Stimulated activated CD8-positive, alpha-beta memory T cell treated with anti-CD3 and anti-CD28 coated beads, Interleukin-2, amount 100 ng/mL, for 1 hour (primary cell): ENCODE measurements around the gene SLC7A6.
"Not testable (repeated sequence)": the region's sequence is repeated elsewhere in the genome, so short reads cannot be mapped to it uniquely, and the experiment has no call there.

Experiments
- DNase-seq, 2 donors: peaks; one replicate each; pipeline ENCODE4 v3.0.0-alpha.2; 2020; ENCODE audit warnings: low read depth in 2 of 2

SLC7A6 gene

DNA sequence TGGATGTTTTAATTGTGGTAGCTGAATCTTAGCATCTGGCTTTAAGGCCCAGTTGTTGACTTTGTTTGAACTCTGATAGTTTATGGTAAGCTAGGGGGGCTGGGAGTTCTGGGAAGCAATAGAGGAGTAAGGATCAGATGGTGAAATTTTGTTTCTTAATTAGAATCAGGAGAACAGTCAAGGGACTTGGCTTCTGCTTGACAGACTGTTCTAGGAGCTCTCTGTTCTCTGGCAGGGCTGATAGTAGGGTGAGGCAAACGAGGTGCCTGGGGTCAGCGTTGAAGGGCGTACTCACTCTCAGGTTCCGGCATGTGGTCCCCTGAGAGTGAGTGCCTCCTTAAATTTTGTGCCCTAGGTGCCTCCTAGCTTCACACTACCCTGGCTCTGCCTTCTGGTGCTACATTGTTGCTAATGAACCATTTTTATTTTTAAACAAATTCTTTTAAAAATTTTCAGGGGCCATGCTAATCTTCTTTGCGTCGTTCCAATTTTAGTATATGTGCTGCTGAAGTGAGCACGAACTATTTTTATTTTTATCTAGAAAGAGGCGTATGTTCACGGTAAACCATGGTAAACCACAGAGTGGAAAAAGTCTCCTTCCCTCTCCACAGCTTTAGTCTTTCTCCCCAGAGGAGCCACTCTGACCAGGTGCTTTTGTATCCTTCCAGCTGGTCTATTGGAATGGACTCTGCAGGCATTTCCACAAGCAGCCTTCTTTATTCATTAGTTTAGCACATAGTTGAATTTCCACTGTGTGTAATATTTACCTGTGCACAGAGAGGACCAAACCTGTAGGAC lies 19.7 kb downstream of the SLC7A6 start:
- DNase-seq, result no peak

DNA sequence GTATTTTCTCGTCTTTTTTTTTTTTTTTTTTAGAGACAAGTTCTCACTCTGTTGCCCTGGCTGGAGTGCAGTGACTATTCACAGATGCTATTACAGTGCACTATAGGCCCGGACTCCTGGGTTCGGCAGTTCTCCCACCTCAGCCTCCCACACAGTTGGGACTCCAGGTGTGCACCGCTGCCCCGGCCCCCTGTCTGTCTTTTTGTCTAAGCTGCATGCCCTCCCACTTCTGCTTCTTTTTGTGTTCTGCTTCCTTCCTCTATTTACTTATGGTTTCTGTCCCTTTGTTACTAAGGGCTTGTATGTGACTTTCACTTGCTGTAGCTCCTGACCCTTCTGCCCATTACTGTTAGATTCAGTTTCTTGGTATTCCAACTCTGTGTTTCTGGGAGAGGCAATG lies 20.5 kb downstream of the SLC7A6 start:
- no peak for DNase-seq

DNA sequence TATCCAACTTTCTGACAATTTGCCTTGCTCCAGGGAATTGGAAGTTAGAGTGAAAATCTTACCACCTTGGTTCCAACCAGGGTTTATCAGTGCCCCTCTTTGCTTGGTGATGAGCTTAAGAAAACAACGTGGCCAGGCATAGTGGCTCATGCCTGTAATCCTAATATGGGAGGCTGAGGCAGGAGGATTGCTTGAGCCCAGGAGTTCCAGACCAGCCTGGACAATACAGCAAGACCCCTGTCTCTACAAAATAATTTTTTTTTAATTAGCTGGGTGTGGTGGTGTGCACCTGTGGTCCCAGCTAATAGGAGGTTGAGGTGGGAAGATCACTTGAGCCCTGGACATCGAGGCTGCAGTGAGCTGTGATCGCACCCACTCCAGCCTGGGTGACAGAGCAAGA lies 21.4 kb downstream of the SLC7A6 start:
- DNase-seq, result no peak

DNA sequence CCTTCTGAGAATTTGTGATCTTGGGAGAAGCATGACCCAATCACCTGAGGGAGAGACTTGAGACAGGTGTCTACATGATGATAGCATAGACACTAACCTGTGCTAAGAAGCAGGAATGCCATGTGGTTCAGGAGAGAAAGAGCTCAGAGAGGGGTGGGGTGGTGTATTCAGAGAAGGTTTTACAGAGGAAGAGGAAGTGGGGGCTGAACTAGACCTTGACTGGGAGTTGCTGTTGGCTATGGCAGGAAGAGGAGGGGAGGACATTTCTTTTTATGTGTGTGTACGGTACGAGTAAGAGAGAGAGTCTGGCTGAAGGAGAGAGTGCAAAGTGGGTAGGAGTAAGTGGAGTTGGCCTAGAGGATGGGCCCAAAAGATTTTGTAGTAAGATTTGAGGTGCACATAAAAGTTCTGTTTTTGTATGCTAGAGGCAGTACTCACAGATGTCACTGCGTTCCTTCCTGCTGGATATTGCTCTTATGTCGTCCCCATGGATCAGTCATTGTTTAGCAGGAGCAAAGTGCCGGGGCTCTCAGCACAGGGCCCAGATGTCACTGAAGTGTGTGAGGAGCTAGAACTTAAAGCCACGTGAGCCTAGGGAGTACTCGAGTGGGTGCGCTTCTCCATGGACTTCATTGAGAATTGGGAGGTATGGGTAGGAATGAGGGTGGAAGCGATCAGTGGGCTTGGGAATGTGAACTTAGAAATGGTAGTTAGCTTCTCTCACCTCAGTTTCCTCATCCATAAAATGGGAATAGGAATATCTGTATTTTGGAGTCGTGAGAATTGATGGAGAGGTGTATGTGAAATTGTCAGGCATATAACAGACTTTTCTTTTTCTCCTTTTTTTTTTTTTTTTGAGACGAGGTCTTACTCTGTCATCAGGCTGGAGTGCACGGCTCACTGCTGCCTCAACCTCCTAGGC lies 22.1 kb downstream of the SLC7A6 start:
- DNase-seq, result no peak

DNA sequence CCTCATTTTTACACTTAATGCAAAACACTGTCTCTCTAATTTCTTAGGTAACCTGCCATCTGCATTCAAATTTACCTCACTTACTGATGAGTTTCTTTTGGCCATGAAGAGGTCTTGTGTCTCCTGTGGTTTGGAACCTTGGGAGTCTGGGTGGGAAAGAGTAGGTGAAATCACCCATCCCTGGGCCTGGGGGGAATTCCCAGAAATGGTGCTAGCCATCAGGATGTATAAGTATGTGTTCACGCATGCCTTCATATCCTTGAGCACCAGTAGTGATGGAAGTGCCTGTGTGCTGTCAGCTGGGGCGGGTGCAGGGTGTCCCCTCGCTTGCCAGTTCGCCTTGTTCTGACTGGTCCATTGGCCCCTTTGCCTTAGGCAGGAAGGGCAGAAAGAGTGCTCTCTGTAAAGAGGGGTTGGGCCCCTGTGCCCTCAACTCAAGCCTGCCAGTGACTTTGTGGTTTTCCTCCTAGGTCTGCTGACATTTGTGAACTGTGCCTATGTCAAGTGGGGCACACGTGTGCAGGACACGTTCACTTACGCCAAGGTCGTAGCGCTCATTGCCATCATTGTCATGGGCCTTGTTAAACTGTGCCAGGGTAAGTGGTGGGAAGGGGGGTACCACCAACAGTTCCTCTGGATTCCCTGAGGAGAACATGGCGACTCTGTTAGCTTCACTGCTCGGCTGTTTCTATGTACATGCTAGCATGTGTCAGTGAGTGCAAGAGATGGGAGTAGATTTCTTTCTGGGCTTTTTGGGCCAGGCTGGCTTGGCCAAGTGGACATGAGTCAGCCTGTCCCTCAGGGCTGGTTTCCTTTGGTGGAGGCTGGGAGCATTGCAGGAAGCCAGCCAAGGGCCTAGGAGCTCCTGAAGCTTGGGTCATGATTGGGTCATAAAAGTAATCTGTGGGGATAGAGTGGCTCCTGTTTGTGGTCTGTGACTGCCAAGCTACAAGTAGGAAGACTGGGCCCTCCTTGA lies 23.2 kb downstream of the SLC7A6 start:
- no peak for DNase-seq

DNA sequence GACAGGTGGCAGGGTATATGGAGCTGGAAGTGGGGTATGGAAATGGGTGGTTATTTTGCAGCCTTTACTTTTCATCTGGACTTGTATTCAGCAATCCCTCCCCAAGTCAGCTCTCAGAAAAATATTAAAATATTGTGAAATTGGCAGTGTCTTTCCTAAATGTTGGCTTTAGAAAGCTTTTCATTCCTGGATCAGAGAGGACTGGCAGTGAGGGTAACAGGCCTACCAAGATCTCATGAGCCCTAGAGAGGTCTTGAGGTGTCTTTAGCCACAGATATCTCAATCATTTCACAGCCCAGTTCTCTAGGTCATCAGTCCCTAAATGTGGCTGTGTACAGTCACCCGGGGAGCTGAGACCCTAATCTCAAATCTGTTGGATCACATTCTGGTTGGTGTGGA lies 23.9 kb downstream of the SLC7A6 start:
- no peak for DNase-seq

DNA sequence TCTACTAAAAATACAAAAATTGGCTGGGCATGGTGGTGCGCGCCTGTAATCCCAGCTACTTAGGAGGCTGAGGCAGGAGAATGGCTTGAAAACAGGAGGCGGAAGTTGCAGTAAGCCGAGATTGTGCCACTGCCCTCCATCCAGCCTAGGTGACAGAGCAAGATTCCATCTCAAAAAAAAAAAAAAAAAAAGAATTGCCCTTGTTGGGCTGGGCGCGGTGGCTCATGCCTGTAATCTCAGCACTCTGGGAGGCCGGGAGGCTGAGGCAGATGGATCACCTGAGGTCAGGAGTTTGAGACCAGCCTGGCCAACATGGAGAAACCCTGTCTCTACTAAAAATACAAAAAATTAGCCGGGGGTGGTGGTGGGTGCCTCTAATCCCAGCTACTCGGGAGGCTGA lies 24.5 kb downstream of the SLC7A6 start:
- DNase-seq, result not testable (repeated sequence)

DNA sequence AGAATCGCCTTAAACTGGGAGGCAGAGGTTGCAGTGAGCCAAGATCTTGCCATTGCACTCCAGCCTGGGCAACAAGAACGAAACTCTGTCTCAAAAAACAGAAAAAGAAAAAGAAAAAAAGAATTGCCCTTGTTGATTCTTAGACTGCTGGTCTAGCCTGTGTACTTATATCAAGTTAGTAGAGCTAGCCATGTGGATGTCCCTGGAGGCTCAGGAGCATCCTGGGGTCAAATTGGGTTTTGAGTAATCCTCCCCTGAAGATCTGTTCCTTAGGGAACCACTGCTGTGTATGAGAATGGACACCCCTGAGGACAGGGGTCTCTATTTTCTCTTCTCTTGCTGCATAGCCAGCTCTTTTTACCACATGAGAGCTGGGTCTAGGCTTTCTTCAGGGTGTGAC lies 24.9 kb downstream of the SLC7A6 start:
- DNase-seq, result no peak

DNA sequence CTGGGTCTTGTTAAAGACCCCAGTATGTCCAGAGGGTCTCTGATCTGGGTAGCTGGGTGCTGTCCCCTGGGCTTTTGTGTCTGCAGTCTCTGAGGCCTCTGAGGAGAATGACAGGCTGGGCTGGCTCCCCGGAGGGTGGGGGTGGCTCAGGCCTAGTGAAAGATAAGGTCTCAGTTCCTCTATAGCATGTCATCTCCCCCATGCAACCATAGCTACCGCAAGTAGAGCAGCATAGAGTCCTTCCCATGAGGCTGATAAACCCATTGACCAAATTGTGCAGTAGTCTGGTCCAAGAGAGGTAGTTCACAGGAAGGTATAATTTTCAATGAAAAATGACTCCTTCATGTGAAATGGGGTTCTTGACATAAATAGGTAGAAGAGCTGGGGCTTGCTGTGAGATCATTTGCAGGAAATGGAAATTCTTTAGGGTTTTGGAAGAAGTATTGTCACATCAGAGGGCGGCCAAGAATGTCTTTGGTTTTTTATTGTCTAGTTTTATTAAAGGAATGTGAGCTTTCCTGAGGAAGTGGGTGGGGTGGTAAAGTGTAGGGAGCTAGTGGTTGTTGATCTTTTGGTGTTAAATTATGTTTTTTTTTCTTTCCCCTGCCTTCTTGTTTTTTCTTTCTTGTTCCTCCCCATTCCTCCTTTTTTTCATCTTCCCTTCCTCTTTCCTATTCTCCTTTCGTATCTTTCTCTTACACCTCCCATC lies 25.4 kb downstream of the SLC7A6 start:
- DNase-seq, result no peak

DNA sequence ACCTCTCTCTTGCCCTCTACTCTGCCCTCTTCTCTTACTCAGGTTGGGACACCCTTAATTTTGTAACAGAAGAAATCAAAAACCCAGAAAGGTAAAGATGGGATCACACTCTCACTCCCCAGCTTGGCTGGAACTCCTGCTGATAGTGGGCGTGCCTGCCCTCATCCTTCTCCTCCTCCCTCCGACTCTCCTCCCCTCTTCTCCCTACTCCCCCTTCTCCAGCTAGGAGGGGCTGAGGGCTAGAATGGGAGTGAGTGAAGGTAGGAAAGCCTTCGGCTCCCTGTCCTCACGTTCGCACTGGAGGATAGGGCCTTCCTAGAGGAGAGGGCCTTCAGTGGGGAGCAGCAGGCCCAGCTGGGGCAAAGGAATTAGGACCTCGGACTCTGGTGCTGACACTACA lies 26.1 kb downstream of the SLC7A6 start:
- no peak for DNase-seq

DNA sequence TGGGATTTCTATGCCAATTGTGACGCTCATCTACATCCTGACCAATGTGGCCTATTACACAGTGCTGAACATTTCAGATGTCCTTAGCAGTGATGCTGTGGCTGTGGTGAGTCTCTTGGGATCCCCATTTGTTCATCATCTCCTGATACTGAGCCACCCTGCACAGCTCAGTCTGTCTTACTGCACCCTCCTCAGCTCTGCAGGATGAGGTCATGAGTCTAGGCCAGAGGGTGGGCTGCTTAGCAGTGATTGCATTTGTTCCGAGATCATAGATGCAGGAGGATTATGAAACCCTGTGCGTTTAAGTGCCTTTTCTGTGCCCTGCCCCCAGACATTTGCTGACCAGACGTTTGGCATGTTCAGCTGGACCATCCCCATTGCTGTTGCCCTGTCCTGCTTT lies 26.9 kb downstream of the SLC7A6 start:
- DNase-seq, result no peak

DNA sequence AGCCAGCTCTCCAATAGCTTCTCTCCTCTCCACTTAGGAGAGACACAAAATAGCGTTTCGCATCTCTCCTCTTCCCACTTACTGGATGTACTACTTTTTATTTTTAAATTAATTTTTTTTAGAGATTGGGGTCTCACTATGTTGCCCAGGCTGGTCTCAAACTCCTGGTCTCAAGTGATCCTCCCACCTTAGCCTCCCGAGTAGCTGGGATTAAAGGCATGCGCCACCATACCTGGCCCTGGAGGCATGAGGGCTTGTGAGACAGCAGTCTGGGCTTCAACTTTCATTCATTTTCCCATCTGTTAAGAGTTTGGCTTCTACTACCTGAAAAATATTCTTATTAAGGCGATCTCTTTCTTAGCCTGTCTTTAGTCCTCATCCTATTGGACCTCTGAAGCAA lies 28.1 kb downstream of the SLC7A6 start:
- no peak for DNase-seq

DNA sequence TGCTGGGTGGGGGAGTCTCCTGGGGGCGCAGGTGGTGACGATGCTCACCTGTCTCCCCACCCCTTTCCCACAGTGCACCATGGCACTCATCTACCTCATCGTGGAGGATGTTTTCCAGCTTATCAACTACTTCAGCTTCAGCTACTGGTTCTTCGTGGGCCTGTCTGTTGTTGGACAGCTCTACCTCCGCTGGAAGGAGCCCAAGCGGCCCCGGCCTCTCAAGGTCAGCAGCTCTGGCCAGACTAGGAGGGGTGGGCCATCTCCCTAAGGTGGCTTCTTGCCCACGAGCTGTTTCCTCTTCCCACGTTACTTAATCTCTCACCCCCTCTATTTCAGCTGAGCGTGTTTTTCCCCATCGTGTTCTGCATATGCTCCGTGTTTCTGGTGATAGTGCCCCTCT lies 32.0 kb downstream of the SLC7A6 start:
- DNase-seq, result no peak

DNA sequence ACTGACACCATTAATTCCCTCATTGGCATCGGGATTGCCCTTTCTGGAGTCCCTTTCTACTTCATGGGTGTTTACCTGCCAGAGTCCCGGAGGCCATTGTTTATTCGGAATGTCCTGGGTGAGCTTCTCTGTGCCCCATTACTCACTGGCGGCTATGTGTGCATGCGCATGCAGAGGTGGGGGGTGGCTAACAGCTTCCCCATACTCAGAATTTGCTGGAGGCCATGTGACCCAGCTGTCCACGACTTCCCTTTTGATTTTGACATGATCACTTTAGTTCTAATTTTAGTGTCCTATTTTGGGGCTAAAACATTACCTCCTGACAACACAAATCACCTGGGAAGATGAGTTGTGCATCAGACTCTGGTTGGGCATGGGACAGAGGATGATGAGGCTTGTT lies 32.4 kb downstream of the SLC7A6 start:
- DNase-seq, result no peak

DNA sequence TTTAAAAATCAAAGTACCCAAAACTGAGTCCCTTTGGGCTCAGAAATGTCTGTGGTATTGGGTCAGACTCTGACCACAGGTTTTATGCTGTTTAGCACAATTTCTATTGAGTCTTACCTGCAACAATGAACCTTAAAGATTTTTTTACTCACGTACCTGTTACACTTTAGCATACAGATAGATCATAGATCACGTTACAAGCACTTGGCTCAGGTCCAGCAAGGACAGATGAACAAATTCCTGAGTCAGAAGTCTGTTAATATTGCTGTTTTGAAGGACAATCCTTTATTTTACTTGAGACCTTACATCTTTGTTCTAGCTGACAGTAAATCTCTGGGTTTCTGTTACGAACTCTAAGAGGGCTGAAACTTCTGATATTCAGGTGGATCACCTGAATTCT lies 33.6 kb downstream of the SLC7A6 start:
- DNase-seq, result no peak

DNA sequence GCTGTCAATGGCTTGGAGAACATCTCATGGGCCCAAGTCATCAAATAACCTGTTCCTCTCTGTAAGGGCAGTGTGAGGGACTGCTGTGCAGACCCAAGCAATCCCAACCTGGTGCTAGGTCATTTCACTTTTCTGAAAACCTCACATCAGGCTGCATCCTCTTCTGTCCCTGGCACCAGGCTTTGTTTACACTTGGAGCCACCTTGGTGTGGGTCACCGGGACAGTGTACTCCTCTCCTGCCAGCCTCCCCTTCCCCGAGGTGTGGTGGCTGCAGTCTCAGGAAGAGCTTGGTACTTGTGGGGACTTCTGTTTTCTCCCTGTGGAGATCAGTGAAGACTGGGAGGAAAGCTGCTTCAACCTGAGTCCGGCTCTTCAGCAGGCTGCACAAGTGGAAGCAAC lies 34.0 kb downstream of the SLC7A6 start:
- no peak for DNase-seq

DNA sequence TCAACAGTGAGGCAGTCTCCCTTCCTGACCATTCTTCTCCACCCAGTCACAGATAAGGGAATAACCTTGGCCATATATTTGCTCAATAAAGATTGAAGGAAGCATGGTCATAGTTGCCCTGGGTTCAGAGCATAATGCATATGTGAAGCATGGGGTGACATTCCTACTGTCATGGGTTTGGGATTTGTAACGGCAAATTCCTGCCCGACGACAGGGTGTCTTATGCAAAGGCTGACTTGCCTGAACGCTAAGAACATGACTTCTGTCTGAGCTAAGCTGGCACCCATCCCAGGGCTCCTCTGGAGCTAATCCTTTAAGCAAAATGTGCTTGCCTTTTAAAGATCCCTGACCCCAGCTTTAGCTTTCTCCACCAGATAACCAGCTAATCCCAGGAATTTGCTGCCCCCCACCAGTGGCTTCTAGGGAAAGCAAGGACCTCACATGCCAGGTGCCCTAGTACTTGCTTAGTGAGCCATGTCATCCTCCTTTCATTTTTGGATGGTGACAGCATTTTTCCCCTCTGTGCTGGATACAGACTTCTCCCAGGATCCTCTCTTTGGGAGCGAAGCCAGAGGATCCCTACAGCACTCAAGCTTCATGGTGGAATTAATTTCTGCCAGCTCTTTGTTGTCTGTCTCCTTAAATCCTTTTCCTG lies 34.7 kb downstream of the SLC7A6 start:
- no peak for DNase-seq

DNA sequence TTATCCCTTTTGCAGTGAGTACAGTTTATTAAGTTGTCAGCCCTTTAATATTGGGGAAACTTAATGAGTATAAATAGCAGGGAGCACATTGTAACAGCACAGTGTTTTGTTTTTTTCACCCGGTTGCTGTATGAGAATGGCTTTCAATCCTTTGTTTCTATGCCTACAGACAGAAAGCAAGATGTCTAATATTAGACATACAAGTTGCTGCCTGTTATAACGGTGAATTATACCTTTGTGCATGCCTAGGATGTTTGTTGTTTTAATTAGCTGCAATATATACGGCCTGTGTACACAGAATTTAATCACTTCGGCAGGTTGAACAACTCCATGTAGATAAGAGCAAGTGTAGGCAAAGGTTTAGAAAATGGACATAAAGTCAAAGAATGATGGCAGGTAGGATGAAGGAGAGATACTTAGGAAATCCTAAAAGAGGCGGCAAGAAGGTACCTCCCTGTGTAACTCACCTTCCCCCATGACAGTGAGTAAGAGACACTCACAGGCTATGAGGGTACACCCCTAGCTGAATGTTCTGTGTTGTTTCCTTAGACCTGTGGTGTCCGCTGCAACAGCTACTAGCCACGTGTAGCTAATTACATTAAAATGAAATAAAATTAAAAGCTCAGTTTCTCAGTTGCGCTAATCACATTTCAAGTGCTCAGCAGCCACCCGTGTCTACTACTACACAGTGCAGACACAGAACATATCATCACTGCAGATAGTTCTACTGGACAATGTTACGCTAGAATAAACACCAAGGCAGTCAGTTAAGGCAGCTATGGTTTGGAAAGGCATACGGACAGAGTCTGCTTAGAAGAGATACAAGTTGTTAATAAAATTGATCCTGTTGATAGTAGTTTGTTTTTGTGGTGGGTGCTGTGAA lies 35.5 kb downstream of the SLC7A6 start:
- DNase-seq, result no peak

DNA sequence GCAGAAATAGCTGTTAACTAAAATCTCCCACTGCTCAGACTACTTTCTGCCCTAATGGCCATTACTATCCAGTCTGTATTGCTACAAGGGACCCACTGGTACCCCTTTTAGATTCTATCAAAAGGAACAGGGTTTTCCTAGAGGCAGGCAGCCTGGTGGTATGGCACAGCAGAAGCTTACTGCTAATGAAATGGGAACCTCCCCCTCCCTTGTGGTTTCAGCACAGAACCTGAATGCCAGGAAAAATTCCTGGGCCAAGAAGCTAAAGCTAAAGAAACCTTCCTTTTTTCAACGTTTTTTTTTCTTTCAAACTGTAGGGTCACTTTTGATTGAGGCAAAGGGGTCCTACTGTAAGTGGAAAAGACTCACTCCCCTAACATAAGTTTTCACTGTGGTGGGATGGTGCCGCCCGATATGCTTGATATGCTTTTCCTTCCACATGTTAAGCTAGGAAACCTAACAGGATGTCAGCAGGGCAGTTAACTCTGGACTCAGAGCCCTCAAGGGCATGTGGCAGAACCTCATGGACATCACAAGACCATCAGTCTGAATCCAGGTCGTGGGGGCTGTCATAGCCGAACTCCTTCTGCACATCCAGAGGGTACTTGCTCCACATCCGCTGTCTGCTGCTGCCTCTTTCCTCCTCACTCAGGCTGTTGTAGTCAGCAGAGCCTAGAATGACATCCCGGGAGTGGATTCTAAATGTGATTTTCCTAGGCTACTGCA lies 36.6 kb downstream of the SLC7A6 start:
- no peak for DNase-seq
